WTC11 (cell line): ENCODE results near the gene PLCB3. TPM values are rescaled to one million over a fixed set of nuclear protein-coding genes. Genes with fewer than 3 reads are reported as not detected.
A peak's percentile ranks its signal among the peaks of the same experiment; 100 is the strongest.

Source experiments
- ATAC-seq: fragments of 200-7000 bp; cut with Tn5 transposase; 2 replicates; pipeline ENCODE4 v1.10.0; 2021; ENCODE audit warnings: mild to moderate bottlenecking, moderate library complexity
- CTCF ChIA-PET: fragments of 300-600 bp; sonication (Branson Sonifier 250); formaldehyde crosslinking; loops from one replicate; lab custom pipeline; 2021; ENCODE audit warnings: antibody characterized with exemption; lab: Charles Lee
- POLR2A ChIA-PET: fragments of 350-600 bp; sonication (Branson Sonifier 250); formaldehyde crosslinking; loops from one replicate; lab custom pipeline; 2021; ENCODE audit warnings: antibody characterized with exemption; lab: Charles Lee
- DNase-seq: peaks from one replicate; pipeline ENCODE4 v3.0.0; 2021; ENCODE audit warnings: low spot score
- H3K27ac Mint-ChIP-seq: 2 replicates; pipeline ENCODE4 v1.8.0; 2021; ENCODE audit warnings: mixed read lengths
- H3K27me3 Mint-ChIP-seq: 2 replicates; pipeline ENCODE4 v1.8.0; 2021; ENCODE audit warnings: low read depth, mild to moderate bottlenecking, moderate library complexity, mixed read lengths
- H3K36me3 Mint-ChIP-seq: 2 replicates; pipeline ENCODE4 v1.8.0; 2021; ENCODE audit warnings: mixed read lengths
- H3K4me1 Mint-ChIP-seq: 2 replicates; pipeline ENCODE4 v1.8.0; 2022; ENCODE audit warnings: mixed read lengths
- H3K4me3 Mint-ChIP-seq: 2 replicates; pipeline ENCODE4 v1.8.0; 2021; ENCODE audit warnings: mild to moderate bottlenecking, moderate library complexity, mixed read lengths
- H3K9me3 Mint-ChIP-seq: 2 replicates; pipeline ENCODE4 v1.8.0; 2021; ENCODE audit warnings: mixed read lengths
- ATF2 ChIP-seq: sonication (generic); formaldehyde crosslinking; IDR thresholded peaks from 2 replicates; pipeline ENCODE4 v1.8.1; 2022; ENCODE audit warnings: low read depth, missing genetic modification reagents, borderline replicate concordance
- ATF6 ChIP-seq: sonication (generic); formaldehyde crosslinking; IDR thresholded peaks from 2 replicates; pipeline ENCODE4 v1.8.1; 2023; ENCODE audit warnings: mild to moderate bottlenecking, missing genetic modification reagents
- CBFB ChIP-seq: sonication (generic); formaldehyde crosslinking; IDR thresholded peaks from 2 replicates; pipeline ENCODE4 v1.8.1; 2022; ENCODE audit warnings: mild to moderate bottlenecking, low read depth, missing genetic modification reagents
- CDX4 ChIP-seq: fragments of 250-450 bp; sonication (Bioruptor Pico); IDR thresholded peaks from 2 replicates; pipeline ENCODE4 v1.9.0; 2021; ENCODE audit warnings: moderate library complexity, mild to moderate bottlenecking, inconsistent platforms, borderline replicate concordance
- E2F1 ChIP-seq: sonication (generic); formaldehyde crosslinking; IDR thresholded peaks from 2 replicates; pipeline ENCODE4 v1.8.0; 2022; ENCODE audit warnings: mild to moderate bottlenecking, missing genetic modification reagents
- ERG ChIP-seq: fragments of 250-450 bp; sonication (Bioruptor Pico); IDR thresholded peaks from 2 replicates; pipeline ENCODE4 v1.8.0; 2021; ENCODE audit warnings: mild to moderate bottlenecking
- IRF2 ChIP-seq: sonication (generic); formaldehyde crosslinking; IDR thresholded peaks from 2 replicates; pipeline ENCODE4 v1.8.0; 2022; ENCODE audit warnings: low read depth, missing genetic modification reagents, borderline replicate concordance
- NFE2L1 ChIP-seq: sonication (generic); formaldehyde crosslinking; IDR thresholded peaks from 2 replicates; pipeline ENCODE4 v1.8.1; 2023; ENCODE audit warnings: missing genetic modification reagents
- NFYB ChIP-seq: sonication (generic); formaldehyde crosslinking; conservative IDR thresholded peaks from 2 replicates; pipeline ENCODE4 v1.8.0; 2022; ENCODE audit warnings: low read depth, missing genetic modification reagents
- SMAD4 ChIP-seq: sonication (generic); formaldehyde crosslinking; IDR thresholded peaks from 2 replicates; pipeline ENCODE4 v1.8.0; 2022; ENCODE audit warnings: mild to moderate bottlenecking, missing genetic modification reagents
- ZMAT4 ChIP-seq: fragments of 250-450 bp; sonication (Bioruptor Pico); IDR thresholded peaks from 2 replicates; pipeline ENCODE4 v1.9.0; 2021; ENCODE audit warnings: mild to moderate bottlenecking
- ZNF138 ChIP-seq: sonication (generic); formaldehyde crosslinking; conservative IDR thresholded peaks from 2 replicates; pipeline ENCODE4 v1.8.1; 2022; ENCODE audit warnings: mild to moderate bottlenecking, moderate library complexity, missing genetic modification reagents
- ZNF219 ChIP-seq: sonication (generic); formaldehyde crosslinking; IDR thresholded peaks from 2 replicates; pipeline ENCODE4 v1.8.0; 2023; ENCODE audit warnings: missing genetic modification reagents, mild to moderate bottlenecking, borderline replicate concordance
- ZNF263 ChIP-seq: sonication (generic); formaldehyde crosslinking; IDR thresholded peaks from 2 replicates; pipeline ENCODE4 v1.8.1; 2022; ENCODE audit warnings: low read depth, mild to moderate bottlenecking, moderate library complexity, missing genetic modification reagents
- ZNF425 ChIP-seq: fragments of 250-450 bp; sonication (Bioruptor Pico); conservative IDR thresholded peaks from 2 replicates; pipeline ENCODE4 v1.9.0; 2021; ENCODE audit warnings: mild to moderate bottlenecking
- ZNF532 ChIP-seq: fragments of 250-450 bp; sonication (Bioruptor Pico); IDR thresholded peaks from 2 replicates; pipeline ENCODE4 v1.9.0; 2021; ENCODE audit warnings: mild to moderate bottlenecking, borderline replicate concordance
- ZSCAN18 ChIP-seq: fragments of 250-450 bp; sonication (Bioruptor Pico); IDR thresholded peaks from 2 replicates; pipeline ENCODE4 v2.1.2; 2022; ENCODE audit warnings: mild to moderate bottlenecking, moderate library complexity
- total RNA-seq: library from RNA; stranded (reverse); gene quantifications from 3 replicates; pipeline ENCODE4 v1.2.3, GENCODE V29; 2021

PLCB3 gene
- total RNA-seq, 1 experiment from 2014 or later = 97.4 TPM

- Mint-ChIP-seq H3K27ac (no peak overlapping the region), H3K4me3 (peak overlapping the region; percentile 82), H3K36me3 (peaks cover 3% of the 10 kb centered on the region; the same call in 1 of the 2 replicates), H3K9me3 (no peaks in the 10 kb centered on the region), H3K4me1 (peaks cover 37% of the 10 kb centered on the region), H3K27me3 (peaks cover 16% of the 10 kb centered on the region)
- CTCF ChIA-PET = interaction anchor here (1.5 to 2.8 kb wide), 3 partner anchors 16 to 27 kb away, joined by 3 to 25 read pairs (median 12); partner anchors contain the start of gene PLCB3
- POLR2A ChIA-PET = interaction anchor here (0.7 to 1.5 kb wide), 3 partner anchors 10 to 72 kb away, joined by 3 to 7 read pairs (median 4); partner anchors contain the start of gene FKBP2
- TF ChIP-seq ZSCAN18 (CRISPR knock-in tag) (no peak), ZMAT4 (CRISPR knock-in tag) (no peak), ZNF138 (CRISPR knock-in tag) (no peak), ERG (CRISPR knock-in tag) (no peak), CDX4 (CRISPR knock-in tag) (no peak), ZNF263 (no peak), ATF2 (CRISPR knock-in tag) (no peak), ATF6 (CRISPR knock-in tag) (no peak), NFE2L1 (CRISPR knock-in tag) (no peak), ZNF219 (CRISPR knock-in tag) (no peak), NFYB (no peak), ZNF425 (CRISPR knock-in tag) (no peak), ZNF532 (CRISPR knock-in tag) (no peak), SMAD4 (no peak), E2F1 (CRISPR knock-in tag) (no peak), CBFB (CRISPR knock-in tag) (no peak), IRF2 (CRISPR knock-in tag) (no peak)
- DNase-seq = no peak
- ATAC-seq = no peak
These were observed 19.8 kb upstream of the PLCB3 start for GRCh38 chr11:64231546-64231945.
